ENCODE results near the gene TRIM66.
A peak's percentile ranks its signal among the peaks of the same experiment; 100 is the strongest.

The TRIM66 gene

GRCh38 chr11:8682303-8683114 is at the start of gene TRIM66, which contains the start of gene RPL27A:
Gene TRIM66, minus strand, starts transcription at chr11:8682665. Its CDS starts 10,391 bp downstream, at chr11:8672274.
Gene RPL27A, plus strand, starts transcription at chr11:8682792. Its CDS starts 22 bp downstream, at chr11:8682814.
- peak; percentile 97 to 99 (median 98) for DNase-seq (ENCODE audit: low read depth in 4 of 4, low spot score in 1 of 4)

GRCh38 chr11:8731647-8732323 is 49.3 kb upstream of the TRIM66 start:
- DNase-seq (ENCODE audit: low read depth in 4 of 4, low spot score in 1 of 4), result no peak

GRCh38 chr11:8730697-8731020 is 48.2 kb upstream of the TRIM66 start:
- no peak for DNase-seq (ENCODE audit: low read depth in 4 of 4, low spot score in 1 of 4)

GRCh38 chr11:8729837-8730696 is 47.6 kb upstream of the TRIM66 start:
- DNase-seq (ENCODE audit: low read depth in 4 of 4, low spot score in 1 of 4), result no peak

- no peak for DNase-seq (ENCODE audit: low read depth in 4 of 4, low spot score in 1 of 4)
These were observed 46.6 kb upstream of the TRIM66 start for GRCh38 chr11:8729067-8729466.

- DNase-seq (ENCODE audit: low read depth in 4 of 4, low spot score in 1 of 4), result no peak
These were observed 46.1 kb upstream of the TRIM66 start for GRCh38 chr11:8728563-8728962.

- no peak for DNase-seq (ENCODE audit: low read depth in 4 of 4, low spot score in 1 of 4)
These were observed 43.9 kb upstream of the TRIM66 start for GRCh38 chr11:8726395-8726794.

GRCh38 chr11:8724682-8725081 is 42.2 kb upstream of the TRIM66 start:
- DNase-seq (ENCODE audit: low read depth in 4 of 4, low spot score in 1 of 4), result no peak

GRCh38 chr11:8723711-8724110 is 41.2 kb upstream of the TRIM66 start:
- DNase-seq (ENCODE audit: low read depth in 4 of 4, low spot score in 1 of 4), result no peak

GRCh38 chr11:8722809-8723208 is 40.3 kb upstream of the TRIM66 start:
- no peak for DNase-seq (ENCODE audit: low read depth in 4 of 4, low spot score in 1 of 4)

- DNase-seq (ENCODE audit: low read depth in 4 of 4, low spot score in 1 of 4), result no peak
These were observed 39.4 kb upstream of the TRIM66 start for GRCh38 chr11:8721609-8722500.

GRCh38 chr11:8720868-8721608 is 38.6 kb upstream of the TRIM66 start:
- no peak for DNase-seq (ENCODE audit: low read depth in 4 of 4, low spot score in 1 of 4)

GRCh38 chr11:8720352-8720751 is 37.9 kb upstream of the TRIM66 start:
- no peak for DNase-seq (ENCODE audit: low read depth in 4 of 4, low spot score in 1 of 4)

- DNase-seq (ENCODE audit: low read depth in 4 of 4, low spot score in 1 of 4), result no peak
These were observed 37.3 kb upstream of the TRIM66 start for GRCh38 chr11:8719721-8720120.

- no peak for DNase-seq (ENCODE audit: low read depth in 4 of 4, low spot score in 1 of 4)
These were observed 36.8 kb upstream of the TRIM66 start for GRCh38 chr11:8719211-8719649.

- DNase-seq (ENCODE audit: low read depth in 4 of 4, low spot score in 1 of 4), result no peak
These were observed 35.6 kb upstream of the TRIM66 start for GRCh38 chr11:8717876-8718753.

- DNase-seq (ENCODE audit: low read depth in 4 of 4, low spot score in 1 of 4), result no peak
These were observed 35.0 kb upstream of the TRIM66 start for GRCh38 chr11:8717544-8717875.

- DNase-seq (ENCODE audit: low read depth in 4 of 4, low spot score in 1 of 4), result no peak
These were observed 33.0 kb upstream of the TRIM66 start for GRCh38 chr11:8715501-8715900.

GRCh38 chr11:8714622-8715225 is 32.3 kb upstream of the TRIM66 start:
- no peak for DNase-seq (ENCODE audit: low read depth in 4 of 4, low spot score in 1 of 4)

All from stimulated activated CD4-positive, alpha-beta T cell treated with anti-CD3 and anti-CD28 coated beads, Interleukin-1b, Interleukin-23, amount 100 ng/mL, for 24 hours (primary cell).